Liver (tissue), 3 donors: ENCODE measurements around the gene BHLHE40.

Source experiments
- EGR1 ChIP-seq, 2 donors: IDR thresholded peaks; 2 replicates each; pipeline ENCODE4 v1.6.1; 2016 to 2018; ENCODE audit warnings: antibody characterized with exemption in 2 of 2, low read depth in 2 of 2
- HNF4G ChIP-seq: IDR thresholded peaks from 2 replicates; pipeline ENCODE4 v1.6.1; 2016; ENCODE audit warnings: antibody characterized with exemption
- JUND ChIP-seq, 2 donors: IDR thresholded peaks; 2 replicates each; pipeline ENCODE4 v1.6.1; 2016; ENCODE audit warnings: antibody characterized with exemption in 2 of 2
- RAD21 ChIP-seq, 2 donors: IDR thresholded peaks; 2 replicates each; pipeline ENCODE4 v1.6.1; 2016; ENCODE audit warnings: antibody characterized with exemption in 2 of 2, mild to moderate bottlenecking in 2 of 2
- SP1 ChIP-seq: IDR thresholded peaks from 2 replicates; pipeline ENCODE4 v1.6.1; 2018; ENCODE audit warnings: antibody characterized with exemption, mild to moderate bottlenecking
- TAF1 ChIP-seq: conservative IDR thresholded peaks from 2 replicates; pipeline ENCODE4 v1.6.1; 2016; ENCODE audit warnings: antibody characterized with exemption, mild to moderate bottlenecking
- YY1 ChIP-seq: IDR thresholded peaks from 2 replicates; pipeline ENCODE4 v1.6.1; 2016; ENCODE audit warnings: antibody characterized with exemption, mild to moderate bottlenecking
- TF ChIP-seq, protein P1 (sequence below): fragments of 150-350 bp; IDR thresholded peaks from 2 replicates; pipeline ENCODE4 v1.5.1; 2017; ENCODE audit warnings: improper control_type of control experiment, low read depth, low read length; ENCODE audit not compliant: missing input control
- TF ChIP-seq, protein P2 (sequence below): IDR thresholded peaks from 2 replicates; pipeline ENCODE4 v1.6.1; 2016; ENCODE audit warnings: antibody characterized with exemption, mild to moderate bottlenecking
- TF ChIP-seq, protein P3 (sequence below): IDR thresholded peaks from 2 replicates; pipeline ENCODE4 v1.6.1; 2016; ENCODE audit warnings: antibody characterized with exemption
- donor health status: healthy.
- donor health status: healthy.

DNA sequence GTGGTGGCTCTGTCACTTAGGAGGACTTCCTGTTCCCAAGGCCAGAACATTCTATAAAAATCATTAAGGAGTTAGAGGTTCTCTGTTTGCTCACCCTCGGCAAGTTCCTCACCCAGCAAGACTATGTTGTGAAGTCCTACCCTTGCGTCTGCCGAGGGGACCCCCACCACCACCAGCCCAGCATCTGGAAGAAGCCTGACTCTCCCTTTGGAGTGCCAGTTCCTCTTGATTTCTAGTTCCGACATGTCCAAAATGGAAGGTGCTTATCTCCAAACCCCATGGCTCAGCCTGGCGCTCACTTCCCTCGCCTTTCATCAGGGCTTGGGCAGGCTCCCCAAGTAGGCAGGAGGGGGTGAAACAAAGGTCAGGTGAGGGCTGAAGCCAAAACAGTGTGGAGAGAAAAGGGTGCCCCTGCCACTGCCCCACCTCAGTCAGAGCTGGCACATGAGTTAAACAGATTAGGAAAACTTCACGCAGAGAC lies 41.0 kb downstream of the BHLHE40 start:
- TF ChIP-seq, protein P1, sequence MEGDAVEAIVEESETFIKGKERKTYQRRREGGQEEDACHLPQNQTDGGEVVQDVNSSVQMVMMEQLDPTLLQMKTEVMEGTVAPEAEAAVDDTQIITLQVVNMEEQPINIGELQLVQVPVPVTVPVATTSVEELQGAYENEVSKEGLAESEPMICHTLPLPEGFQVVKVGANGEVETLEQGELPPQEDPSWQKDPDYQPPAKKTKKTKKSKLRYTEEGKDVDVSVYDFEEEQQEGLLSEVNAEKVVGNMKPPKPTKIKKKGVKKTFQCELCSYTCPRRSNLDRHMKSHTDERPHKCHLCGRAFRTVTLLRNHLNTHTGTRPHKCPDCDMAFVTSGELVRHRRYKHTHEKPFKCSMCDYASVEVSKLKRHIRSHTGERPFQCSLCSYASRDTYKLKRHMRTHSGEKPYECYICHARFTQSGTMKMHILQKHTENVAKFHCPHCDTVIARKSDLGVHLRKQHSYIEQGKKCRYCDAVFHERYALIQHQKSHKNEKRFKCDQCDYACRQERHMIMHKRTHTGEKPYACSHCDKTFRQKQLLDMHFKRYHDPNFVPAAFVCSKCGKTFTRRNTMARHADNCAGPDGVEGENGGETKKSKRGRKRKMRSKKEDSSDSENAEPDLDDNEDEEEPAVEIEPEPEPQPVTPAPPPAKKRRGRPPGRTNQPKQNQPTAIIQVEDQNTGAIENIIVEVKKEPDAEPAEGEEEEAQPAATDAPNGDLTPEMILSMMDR: no peak
- TF ChIP-seq, protein P2, sequence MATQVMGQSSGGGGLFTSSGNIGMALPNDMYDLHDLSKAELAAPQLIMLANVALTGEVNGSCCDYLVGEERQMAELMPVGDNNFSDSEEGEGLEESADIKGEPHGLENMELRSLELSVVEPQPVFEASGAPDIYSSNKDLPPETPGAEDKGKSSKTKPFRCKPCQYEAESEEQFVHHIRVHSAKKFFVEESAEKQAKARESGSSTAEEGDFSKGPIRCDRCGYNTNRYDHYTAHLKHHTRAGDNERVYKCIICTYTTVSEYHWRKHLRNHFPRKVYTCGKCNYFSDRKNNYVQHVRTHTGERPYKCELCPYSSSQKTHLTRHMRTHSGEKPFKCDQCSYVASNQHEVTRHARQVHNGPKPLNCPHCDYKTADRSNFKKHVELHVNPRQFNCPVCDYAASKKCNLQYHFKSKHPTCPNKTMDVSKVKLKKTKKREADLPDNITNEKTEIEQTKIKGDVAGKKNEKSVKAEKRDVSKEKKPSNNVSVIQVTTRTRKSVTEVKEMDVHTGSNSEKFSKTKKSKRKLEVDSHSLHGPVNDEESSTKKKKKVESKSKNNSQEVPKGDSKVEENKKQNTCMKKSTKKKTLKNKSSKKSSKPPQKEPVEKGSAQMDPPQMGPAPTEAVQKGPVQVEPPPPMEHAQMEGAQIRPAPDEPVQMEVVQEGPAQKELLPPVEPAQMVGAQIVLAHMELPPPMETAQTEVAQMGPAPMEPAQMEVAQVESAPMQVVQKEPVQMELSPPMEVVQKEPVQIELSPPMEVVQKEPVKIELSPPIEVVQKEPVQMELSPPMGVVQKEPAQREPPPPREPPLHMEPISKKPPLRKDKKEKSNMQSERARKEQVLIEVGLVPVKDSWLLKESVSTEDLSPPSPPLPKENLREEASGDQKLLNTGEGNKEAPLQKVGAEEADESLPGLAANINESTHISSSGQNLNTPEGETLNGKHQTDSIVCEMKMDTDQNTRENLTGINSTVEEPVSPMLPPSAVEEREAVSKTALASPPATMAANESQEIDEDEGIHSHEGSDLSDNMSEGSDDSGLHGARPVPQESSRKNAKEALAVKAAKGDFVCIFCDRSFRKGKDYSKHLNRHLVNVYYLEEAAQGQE: no peak
- TF ChIP-seq JUND (IDR thresholded peaks at IDR 0.05) (no peak), SP1 (no peak), TAF1 (no peak), HNF4G (no peak), EGR1 (IDR thresholded peaks at IDR 0.05; ENCODE audit: low read depth in 2 of 2) (no peak), YY1 (no peak), RAD21 (IDR thresholded peaks at IDR 0.05) (no peak)
- TF ChIP-seq, protein P3, sequence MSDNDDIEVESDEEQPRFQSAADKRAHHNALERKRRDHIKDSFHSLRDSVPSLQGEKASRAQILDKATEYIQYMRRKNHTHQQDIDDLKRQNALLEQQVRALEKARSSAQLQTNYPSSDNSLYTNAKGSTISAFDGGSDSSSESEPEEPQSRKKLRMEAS: no peak
